Measurements from ENCODE around the gene HEPACAM.

- no peak for TF ChIP-seq EZH2 (IDR thresholded peaks at IDR 0.05; ENCODE audit: borderline replicate concordance, low read depth, low read length, poor library complexity, severe bottlenecking)
- TF ChIP-seq CTCF (conservative IDR thresholded peaks at IDR 0.05; ENCODE audit: low read depth, low read length): no peak
These were observed 42.0 kb downstream of the HEPACAM start for GRCh38 chr11:124893781-124894401.
